Skeletal muscle satellite cell (primary cell): ENCODE measurements around the gene PSME1.

Experiments
- H3K27me3 ChIP-seq: 2 replicates; pipeline ENCODE4 v1.7.0; 2013; ENCODE audit warnings: low read length; ENCODE audit not compliant: control insufficient read depth, insufficient read depth
- H3K36me3 ChIP-seq: 2 replicates; pipeline ENCODE4 v1.7.0; 2013; ENCODE audit warnings: mild to moderate bottlenecking, control low read depth, low read length; ENCODE audit not compliant: insufficient read depth
- H3K4me1 ChIP-seq: 2 replicates; pipeline ENCODE4 v1.7.0; 2013; ENCODE audit warnings: low read length; ENCODE audit not compliant: control insufficient read depth, insufficient read depth
- H3K4me2 ChIP-seq: 2 replicates; pipeline ENCODE4 v1.7.0; 2013; ENCODE audit warnings: mild to moderate bottlenecking, low read length
- H3K4me3 ChIP-seq: 2 replicates; pipeline ENCODE4 v1.7.0; 2013; ENCODE audit warnings: low read length
- H3K9ac ChIP-seq: 2 replicates; pipeline ENCODE4 v1.7.0; 2013; ENCODE audit warnings: mild to moderate bottlenecking, low read depth, low read length, moderate library complexity
- H3K9me3 ChIP-seq: replicated peaks from 2 replicates; pipeline ENCODE4 v1.7.0; 2013; ENCODE audit warnings: mild to moderate bottlenecking, control low read depth, low read length

PSME1 gene

GRCh38 chr14:24110060-24110459 lies 25.9 kb upstream of the PSME1 start:
- Histone ChIP-seq H3K4me2 (no peak overlapping the region), H3K36me3 (no peaks in the 10 kb centered on the region), H3K27me3 (no peaks in the 10 kb centered on the region), H3K4me1 (peaks cover 11% of the 10 kb centered on the region), H3K4me3 (no peak overlapping the region), H3K9me3 (no peaks in the 10 kb centered on the region), H3K9ac (no peak overlapping the region)

DNA sequence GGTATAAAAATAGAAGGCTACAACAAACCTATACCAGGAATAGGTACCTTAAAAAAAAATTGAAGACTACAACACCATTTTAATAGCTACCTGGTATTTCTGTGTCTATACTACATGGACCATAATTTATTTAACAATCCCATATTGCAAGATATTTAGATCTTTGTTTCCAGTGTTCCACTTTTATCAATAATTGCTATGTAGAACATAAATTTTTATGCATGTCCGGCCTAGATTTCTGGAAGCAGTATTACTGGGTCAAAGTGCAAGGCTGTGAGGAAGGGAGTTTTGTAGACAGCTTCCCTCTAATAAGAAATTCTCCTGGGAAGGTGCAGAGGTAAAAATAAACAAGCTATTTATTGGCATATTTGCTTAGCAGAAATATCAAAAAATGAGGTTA lies 25.5 kb upstream of the PSME1 start:
- Histone ChIP-seq H3K9ac (no peak overlapping the region), H3K4me3 (no peak overlapping the region), H3K27me3 (no peaks in the 10 kb centered on the region), H3K36me3 (no peaks in the 10 kb centered on the region), H3K4me1 (peaks cover 13% of the 10 kb centered on the region), H3K4me2 (no peak overlapping the region), H3K9me3 (no peaks in the 10 kb centered on the region)

DNA sequence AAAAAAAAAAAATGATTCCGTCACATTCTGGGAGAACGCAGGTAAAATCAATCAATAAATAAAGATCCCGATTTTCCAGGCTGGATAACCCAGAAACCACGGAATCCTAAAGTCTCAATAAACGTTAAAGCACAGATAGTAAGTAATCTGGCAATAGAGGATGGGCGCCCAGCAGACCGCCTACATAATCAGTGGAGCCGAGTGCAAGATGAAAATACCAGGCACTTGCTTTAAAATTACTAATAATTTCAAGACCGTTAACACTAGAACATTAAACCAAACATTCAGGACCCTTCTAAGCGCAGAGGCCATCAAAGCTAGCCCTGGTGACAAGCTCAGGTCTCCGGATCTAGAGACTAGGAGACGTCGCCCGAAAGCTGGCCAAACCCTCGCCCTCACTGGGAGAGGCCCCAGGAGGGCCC lies 22.6 kb upstream of the PSME1 start:
- Histone ChIP-seq H3K4me1 (peaks cover 13% of the 10 kb centered on the region), H3K9me3 (no peaks in the 10 kb centered on the region), H3K4me2 (peak overlapping the region; percentile 93), H3K27me3 (no peaks in the 10 kb centered on the region), H3K9ac (peak overlapping the region; percentile 91), H3K36me3 (no peaks in the 10 kb centered on the region), H3K4me3 (peak overlapping the region; percentile 76)

GRCh38 chr14:24113801-24114531 lies 22.0 kb upstream of the PSME1 start:
- Histone ChIP-seq H3K9ac (peak overlapping the region; percentile 91), H3K4me3 (peak overlapping the region; percentile 76), H3K27me3 (no peaks in the 10 kb centered on the region), H3K4me1 (peaks cover 11% of the 10 kb centered on the region), H3K4me2 (peak overlapping the region; percentile 93), H3K9me3 (no peaks in the 10 kb centered on the region), H3K36me3 (peaks cover 5% of the 10 kb centered on the region)

DNA sequence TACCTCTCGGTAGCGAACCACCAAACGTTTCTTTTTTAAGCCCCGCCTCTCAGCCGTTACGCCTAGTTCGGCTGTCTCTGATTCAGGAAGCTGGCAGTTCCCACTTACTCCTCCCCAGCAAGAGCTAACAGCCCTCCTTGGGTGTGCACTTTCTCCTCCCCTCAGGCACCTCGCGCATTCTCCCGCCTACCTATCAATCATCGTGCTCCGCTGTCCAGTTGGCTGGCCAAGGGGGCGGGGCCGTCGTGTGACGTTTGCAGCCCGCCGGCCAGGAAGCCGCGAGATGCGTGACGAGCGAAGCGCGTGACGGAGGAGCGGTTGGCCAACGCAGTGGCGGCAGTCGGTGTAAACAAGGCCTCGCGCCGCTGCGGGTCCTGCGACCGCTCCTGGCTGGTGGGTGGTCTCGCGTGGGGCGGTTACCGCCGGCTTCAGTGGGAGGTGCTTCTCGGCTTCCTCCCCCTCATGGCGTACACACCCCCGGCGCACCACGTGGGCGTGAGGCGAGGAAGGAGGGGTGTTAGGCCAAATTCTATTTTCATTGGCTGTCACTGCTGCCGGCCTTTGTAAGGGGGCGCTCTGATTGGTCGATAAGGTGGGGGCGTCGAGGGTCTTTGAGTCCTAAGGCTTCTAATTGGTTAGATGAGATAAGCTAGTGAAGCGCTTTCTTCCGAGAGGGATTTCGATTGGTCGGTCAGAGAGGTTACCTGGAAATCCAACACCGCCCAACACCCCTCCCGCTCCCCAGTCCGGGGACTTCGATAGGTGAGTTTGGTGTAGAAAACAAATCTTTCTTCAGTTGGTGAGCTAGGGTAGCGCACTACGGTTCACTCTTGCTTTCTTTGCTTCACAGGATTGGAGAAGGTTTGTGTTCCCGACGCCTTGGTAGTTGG lies 21.2 kb upstream of the PSME1 start, which contains the start of the genes DCAF11 and NRL:
Gene DCAF11 (plus strand): TSS at position 246 of the 890 bp plus-strand sequence. CDS start 818 bp downstream, outside the sequence.
Gene NRL (minus strand): TSS at position 418 of the 890 bp plus-strand sequence. CDS start 32,101 bp downstream, outside the sequence.
- H3K9me3 ChIP-seq, result no peaks in the 10 kb centered on the region
- peak within 1 kb of the TSS; percentile 91 for H3K9ac ChIP-seq
- H3K27me3 ChIP-seq, result no peaks in the 10 kb centered on the region
- H3K36me3 ChIP-seq, result peaks cover 14% of the 10 kb centered on the region
- peak within 1 kb of the TSS; percentile 93 for H3K4me2 ChIP-seq
- H3K4me3 ChIP-seq, result peak within 1 kb of the TSS; percentile 76
- H3K4me1 ChIP-seq, result peaks cover 11% of the 10 kb centered on the region

GRCh38 chr14:24115422-24116127 lies 20.4 kb upstream of the PSME1 start:
- Histone ChIP-seq H3K4me3 (peak overlapping the region; percentile 76), H3K4me2 (peak overlapping the region; percentile 90), H3K27me3 (no peaks in the 10 kb centered on the region), H3K9me3 (no peaks in the 10 kb centered on the region), H3K9ac (peak overlapping the region; percentile 91), H3K4me1 (peaks cover 11% of the 10 kb centered on the region), H3K36me3 (peaks cover 17% of the 10 kb centered on the region)

- Histone ChIP-seq H3K4me1 (peaks cover 11% of the 10 kb centered on the region), H3K4me3 (peak overlapping the region; percentile 76), H3K27me3 (no peaks in the 10 kb centered on the region), H3K4me2 (peak overlapping the region; percentile 90), H3K9me3 (no peaks in the 10 kb centered on the region), H3K9ac (no peak overlapping the region), H3K36me3 (peaks cover 24% of the 10 kb centered on the region)
Measured at GRCh38 chr14:24116128-24116814, 19.7 kb upstream of the PSME1 start.

GRCh38 chr14:24117179-24117578 lies 18.8 kb upstream of the PSME1 start:
- Histone ChIP-seq H3K36me3 (peaks cover 31% of the 10 kb centered on the region), H3K27me3 (no peaks in the 10 kb centered on the region), H3K9me3 (no peaks in the 10 kb centered on the region), H3K4me2 (no peak overlapping the region), H3K4me1 (peaks cover 11% of the 10 kb centered on the region), H3K4me3 (no peak overlapping the region), H3K9ac (no peak overlapping the region)

- peaks cover 6% of the 10 kb centered on the region for H3K4me1 ChIP-seq
- H3K9me3 ChIP-seq, result no peaks in the 10 kb centered on the region
- H3K4me3 ChIP-seq, result no peak overlapping the region
- H3K4me2 ChIP-seq, result no peak overlapping the region
- no peak overlapping the region for H3K9ac ChIP-seq
- no peaks in the 10 kb centered on the region for H3K27me3 ChIP-seq
- peaks cover 31% of the 10 kb centered on the region for H3K36me3 ChIP-seq
Measured at GRCh38 chr14:24119691-24120090, 16.3 kb upstream of the PSME1 start.

DNA sequence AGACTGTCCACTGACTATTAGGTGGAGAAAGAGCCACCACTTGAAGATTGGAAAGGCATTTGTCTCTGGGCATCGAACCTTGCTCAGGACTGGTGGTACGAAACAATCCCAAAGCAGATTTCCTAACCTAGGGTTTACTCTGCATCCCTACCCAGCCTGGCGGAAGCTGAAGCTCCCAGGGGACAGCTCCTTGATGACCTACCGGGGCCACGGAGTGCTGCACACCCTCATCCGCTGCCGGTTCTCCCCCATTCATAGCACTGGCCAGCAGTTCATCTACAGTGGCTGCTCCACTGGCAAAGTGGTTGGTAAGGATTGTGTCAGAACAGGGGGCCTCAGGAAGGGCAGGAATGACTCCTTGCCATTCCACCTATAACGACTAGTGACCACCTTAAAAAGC lies 14.8 kb upstream of the PSME1 start:
- H3K9me3 ChIP-seq, result no peaks in the 10 kb centered on the region
- H3K4me2 ChIP-seq, result no peak overlapping the region
- no peak overlapping the region for H3K9ac ChIP-seq
- H3K36me3 ChIP-seq, result peaks cover 31% of the 10 kb centered on the region
- no peaks in the 10 kb centered on the region for H3K4me1 ChIP-seq
- H3K4me3 ChIP-seq, result no peak overlapping the region
- H3K27me3 ChIP-seq, result no peaks in the 10 kb centered on the region
